HG03103 (cell line): ENCODE data around the gene IGSF21.

Experiments used
- ATAC-seq: cut with Tn5 transposase; IDR thresholded peaks from one replicate; pipeline ENCODE4 v1.9.1; 2021; ENCODE audit warnings: low read depth; ENCODE audit not compliant: unreplicated experiment

The IGSF21 gene

GRCh38 chr1:18174037-18174436 is 66.4 kb downstream of the IGSF21 start:
- no peak for ATAC-seq

GRCh38 chr1:18175051-18175450 is 67.5 kb downstream of the IGSF21 start:
- no peak for ATAC-seq

- no peak for ATAC-seq
These were observed 68.2 kb downstream of the IGSF21 start for GRCh38 chr1:18175530-18176377.

GRCh38 chr1:18176619-18177018 is 69.0 kb downstream of the IGSF21 start:
- ATAC-seq = no peak

DNA sequence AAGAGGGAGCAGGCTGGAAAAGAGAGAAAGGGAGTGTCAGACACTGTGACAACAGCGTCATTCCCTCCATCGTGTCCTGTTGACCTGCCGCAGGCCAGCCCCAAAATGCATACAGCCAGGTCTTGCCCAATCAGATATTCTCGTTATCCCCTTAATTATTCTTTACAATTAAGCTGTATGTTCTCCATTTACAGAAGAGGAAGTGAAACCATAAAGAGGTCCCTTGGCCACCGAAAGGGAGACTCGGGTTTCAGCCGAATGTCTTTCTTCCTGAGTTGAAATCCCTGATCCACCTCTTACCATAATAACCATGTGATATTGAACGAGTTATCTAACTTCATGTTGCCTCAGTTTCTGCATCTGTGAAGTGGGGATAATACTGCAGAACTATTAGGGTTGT is 70.5 kb downstream of the IGSF21 start:
- no peak for ATAC-seq

DNA sequence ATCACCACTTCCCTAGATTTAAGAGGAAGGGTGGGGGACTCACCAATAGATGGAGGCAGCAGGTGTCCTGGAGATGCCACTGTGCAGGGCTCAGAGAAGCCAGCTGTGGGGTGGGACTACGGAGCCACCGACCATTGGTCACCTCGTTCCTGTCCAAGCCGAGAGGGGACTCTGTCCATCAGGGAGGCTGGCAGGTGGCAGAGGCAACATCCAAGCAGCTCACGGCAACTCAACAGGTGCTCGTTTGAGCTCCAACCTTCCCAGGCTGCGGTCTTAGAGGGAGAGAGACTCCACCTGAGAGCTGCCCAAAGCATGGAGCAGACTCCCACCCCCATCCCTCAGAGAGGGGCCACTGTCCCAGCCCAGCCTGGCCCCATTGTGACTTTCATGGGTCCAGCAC is 71.4 kb downstream of the IGSF21 start:
- ATAC-seq = no peak

DNA sequence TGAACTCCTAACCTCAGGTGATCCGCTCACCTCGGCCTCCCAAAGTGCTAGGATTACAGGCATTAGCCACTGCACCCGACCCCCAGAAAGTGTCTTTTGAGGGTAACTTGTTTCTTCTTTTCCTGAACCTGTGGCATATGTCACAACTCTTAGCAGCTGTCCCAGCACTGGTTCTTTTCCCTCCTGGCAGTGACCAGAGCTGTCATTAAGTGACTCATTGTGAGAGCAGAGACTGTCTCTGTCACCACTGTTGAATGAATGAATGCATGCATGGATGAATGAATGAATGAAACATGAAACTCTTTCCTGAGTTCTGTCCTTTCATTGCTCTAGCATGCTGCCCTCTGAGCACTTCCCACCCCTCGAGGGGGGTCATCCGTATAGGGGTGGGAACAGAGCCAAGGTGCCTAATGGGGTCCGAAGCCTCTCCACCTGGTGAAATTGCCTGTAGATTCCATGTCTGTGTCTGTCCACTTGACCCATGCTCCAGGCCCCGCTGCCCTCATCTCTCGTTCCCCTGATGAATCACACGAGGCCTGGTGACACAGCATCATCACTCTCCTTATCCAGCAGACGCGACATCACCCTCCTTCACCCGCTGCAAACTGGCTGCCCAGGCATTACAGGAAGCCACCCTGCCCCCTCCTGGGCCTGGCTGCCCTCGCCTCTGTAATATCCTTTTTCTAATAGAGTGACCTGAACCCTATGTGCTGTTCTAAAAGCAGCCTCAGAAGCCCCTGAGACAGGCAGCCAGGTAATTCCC is 75.0 kb downstream of the IGSF21 start:
- ATAC-seq = no peak

DNA sequence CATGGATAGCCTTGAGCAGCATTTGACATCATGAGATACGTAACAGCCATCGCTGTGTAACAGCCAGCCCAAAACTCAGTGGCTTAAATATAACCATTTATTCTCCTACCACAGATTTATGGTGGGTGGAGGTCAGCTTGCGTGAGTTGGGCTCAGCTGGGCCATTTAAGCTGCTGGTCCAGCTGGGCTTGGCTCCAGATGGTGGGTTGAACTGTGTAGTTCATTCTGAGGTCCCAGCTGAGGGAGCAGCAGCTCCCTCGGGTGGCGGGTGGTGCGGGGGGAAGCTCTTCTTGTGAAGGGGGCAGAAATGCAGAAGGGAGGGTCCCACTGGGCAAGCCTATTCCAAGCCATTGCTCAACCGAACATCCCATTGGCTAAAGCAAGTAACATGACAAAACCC is 75.9 kb downstream of the IGSF21 start:
- ATAC-seq = no peak

GRCh38 chr1:18187054-18187453 is 79.5 kb downstream of the IGSF21 start:
- no peak for ATAC-seq

GRCh38 chr1:18188820-18189517 is 81.4 kb downstream of the IGSF21 start:
- ATAC-seq = no peak

DNA sequence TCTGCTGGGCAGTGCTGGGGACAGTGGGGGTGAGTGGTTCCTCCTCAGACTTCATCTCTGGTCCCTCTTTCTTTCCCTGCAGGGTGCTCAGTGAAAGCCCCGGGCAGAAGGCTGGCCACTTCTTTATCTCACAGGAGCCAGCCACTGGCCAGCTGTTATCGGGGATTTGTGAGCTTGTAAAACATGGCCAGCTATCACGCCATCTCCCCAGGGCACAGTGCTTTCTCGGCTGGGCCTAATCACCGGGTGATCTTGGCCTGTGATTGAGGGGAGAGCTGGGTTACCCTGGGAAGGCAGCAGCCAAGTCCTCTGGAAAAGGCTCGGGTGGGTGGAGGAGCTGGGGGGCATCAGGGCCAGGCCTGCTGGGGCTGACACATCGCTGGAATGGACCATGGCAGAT is 83.0 kb downstream of the IGSF21 start:
- ATAC-seq = no peak

GRCh38 chr1:18191037-18191436 is 83.4 kb downstream of the IGSF21 start:
- ATAC-seq = no peak

DNA sequence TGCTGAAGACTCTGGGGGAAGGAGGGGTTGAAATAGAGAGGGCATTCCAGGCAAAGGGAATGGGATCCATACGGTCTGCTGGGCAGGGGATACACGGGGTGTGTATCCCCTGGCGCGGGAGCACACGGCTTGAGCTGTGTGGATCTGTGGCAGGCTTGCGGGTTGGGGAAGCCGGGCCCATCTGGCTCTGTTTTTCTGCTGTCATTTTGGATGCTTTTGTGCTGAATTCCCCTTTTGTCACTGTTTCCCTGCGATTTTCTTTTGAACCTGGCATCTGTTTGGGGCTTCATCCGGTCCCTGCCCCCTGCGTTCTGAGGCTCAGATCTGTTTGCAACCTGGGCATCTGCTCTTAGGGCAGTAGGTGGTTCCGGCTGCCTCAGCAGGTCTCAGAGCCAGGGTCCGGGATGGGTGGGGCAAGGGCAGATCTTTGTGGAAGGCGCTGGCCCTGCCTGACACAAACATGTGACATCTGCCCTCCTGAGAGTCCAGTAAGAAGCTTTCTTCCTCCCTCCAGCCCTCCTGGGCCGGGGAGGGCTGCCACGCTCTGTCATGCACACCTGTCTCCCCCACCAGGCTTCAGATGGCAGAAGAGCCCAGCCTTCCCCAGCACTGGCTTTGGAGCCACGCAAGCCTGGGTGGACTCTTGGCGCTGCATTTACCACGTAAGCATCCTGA is 84.0 kb downstream of the IGSF21 start:
- ATAC-seq = no peak

GRCh38 chr1:18192182-18192581 is 84.6 kb downstream of the IGSF21 start:
- ATAC-seq = no peak

DNA sequence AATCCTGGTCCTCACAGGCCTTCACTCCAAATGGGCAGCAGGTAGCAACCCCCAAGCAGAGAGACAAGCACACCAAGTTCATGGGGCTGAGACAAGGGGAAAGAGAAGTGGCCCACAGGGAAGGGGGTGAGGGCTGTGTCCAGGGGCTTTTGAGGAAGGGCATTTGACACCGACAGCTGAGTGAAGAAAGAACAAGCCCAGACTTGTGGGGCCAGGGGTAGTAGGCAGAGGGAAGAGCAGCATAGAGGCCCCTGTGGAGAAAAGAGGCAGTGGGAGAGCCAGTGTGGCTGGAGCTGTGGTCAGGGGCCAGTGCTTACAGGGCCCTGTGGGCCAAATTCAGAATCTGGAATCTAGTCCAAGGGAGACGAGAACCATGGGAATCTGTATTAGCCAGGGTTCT is 85.4 kb downstream of the IGSF21 start:
- no peak for ATAC-seq

DNA sequence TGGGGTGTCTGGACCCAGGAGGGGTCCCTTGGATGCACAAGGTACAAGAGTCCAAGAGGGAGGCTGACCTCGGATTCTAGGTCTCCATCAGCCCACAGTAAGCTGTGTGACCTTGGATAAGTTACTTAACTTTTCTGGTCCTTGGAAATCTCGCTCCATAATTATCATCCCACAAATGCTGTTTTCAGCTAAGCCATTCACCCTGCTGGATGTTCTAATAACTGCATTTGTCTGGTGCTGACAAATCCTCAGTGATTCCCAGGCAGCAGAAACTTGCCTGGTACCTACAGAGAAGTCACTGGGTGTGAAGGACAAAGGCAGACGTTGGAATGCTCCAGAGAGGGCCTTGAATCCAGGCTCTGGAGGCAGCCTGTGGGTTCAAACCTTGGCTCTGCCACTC is 89.7 kb downstream of the IGSF21 start:
- no peak for ATAC-seq

- no peak for ATAC-seq
These were observed 90.7 kb downstream of the IGSF21 start for GRCh38 chr1:18198260-18198659.

- ATAC-seq = no peak
These were observed 91.9 kb downstream of the IGSF21 start for GRCh38 chr1:18199462-18199861.

- no peak for ATAC-seq
These were observed 92.6 kb downstream of the IGSF21 start for GRCh38 chr1:18200136-18200717.

DNA sequence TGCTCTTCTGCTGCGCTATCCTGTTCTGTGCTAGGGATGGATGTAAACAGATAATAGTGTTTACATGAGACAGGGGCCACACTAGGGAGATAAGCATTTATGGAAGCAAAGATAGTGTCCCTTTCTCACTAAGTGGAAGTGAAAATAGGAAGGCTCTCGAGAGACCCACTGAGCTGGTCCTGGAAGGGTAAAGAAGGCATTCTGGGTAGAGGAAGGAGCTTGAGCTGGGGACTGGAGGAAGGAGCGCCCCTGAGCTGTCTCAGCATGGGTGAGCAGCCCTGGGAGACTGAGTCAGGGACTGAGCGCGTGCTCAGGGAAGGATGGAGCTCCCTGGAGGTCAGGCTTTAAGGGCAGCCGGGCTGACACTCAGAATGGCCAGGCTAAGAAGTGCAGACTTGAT is 93.3 kb downstream of the IGSF21 start:
- ATAC-seq = no peak
